SK-MEL-5 (cell line): ENCODE data around the gene MED25. TPM values are rescaled to one million over a fixed set of nuclear protein-coding genes. Genes with fewer than 3 reads are reported as not detected.

Experiments
- DNase-seq: peaks from one replicate; pipeline ENCODE4 v3.0.0-alpha.2; 2016; ENCODE audit warnings: low read depth, low spot score
- in situ Hi-C: cut with HindIII; loops from 2 replicates; pipeline ENCODE4 v1.10.0; 2016; ENCODE audit warnings: low sequenced_read_pairs, high pct_unique_total_duplicates, low pct_unique_long_range_greater_than_20kb
- total RNA-seq: library from RNA; depleted of rRNA; stranded (reverse); fragments of >200 nt; shearing (Covaris generic); gene quantifications from 2 replicates; pipeline ENCODE4 v1.2.3, GENCODE V29; 2014

Gene MED25
- total RNA-seq, 1 experiment from 2014 or later = 7.8 TPM

- in situ Hi-C loops = no loop called here
These were observed 25.1 kb upstream of the MED25 start for GRCh38 chr19:49792829-49793560.

DNA sequence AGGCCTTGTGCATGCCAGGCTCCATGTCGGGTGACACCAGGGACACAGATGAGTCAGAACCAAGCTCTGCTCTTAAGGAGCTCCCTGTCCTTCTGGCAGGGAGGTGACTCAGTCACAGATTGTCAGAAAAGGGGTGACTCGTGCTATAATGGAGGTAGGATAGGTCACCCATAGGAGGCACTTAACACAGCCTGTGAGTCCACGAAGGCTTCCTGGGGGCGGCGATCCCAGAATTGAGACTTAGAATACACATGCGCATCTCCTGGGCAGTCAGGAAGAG is 24.6 kb upstream of the MED25 start:
- in situ Hi-C loops = no loop called here
- no peak for DNase-seq

More at GRCh38 chr19:49792829-49793560, 25.1 kb upstream of the MED25 start:
- DNase-seq = no peak

- no peak for DNase-seq
- in situ Hi-C loops = no loop called here
These were observed 22.5 kb upstream of the MED25 start for GRCh38 chr19:49795615-49796014.

GRCh38 chr19:49798574-49798973 is 19.5 kb upstream of the MED25 start:
- in situ Hi-C loops = no loop called here
- no peak for DNase-seq

DNA sequence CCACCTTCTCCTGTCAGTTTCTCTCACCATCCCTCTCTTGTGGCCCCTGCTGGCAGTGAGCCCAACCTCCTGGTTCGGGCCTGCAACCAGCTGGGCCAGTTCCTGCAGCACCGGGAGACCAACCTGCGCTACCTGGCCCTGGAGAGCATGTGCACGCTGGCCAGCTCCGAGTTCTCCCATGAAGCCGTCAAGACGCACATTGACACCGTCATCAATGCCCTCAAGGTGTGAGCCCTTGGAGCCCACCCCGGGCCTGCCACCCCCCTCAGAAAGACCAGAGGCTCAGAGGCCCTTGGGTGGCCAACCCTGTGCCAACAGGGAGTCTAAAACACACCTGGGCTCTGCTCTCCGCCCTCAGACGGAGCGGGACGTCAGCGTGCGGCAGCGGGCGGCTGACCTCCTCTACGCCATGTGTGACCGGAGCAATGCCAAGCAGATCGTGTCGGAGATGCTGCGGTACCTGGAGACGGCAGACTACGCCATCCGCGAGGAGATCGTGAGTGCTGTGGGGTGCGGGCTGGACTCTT is 18.8 kb upstream of the MED25 start:
- DNase-seq = no peak
- in situ Hi-C loops = no loop called here

GRCh38 chr19:49799798-49800376 is 18.2 kb upstream of the MED25 start:
- in situ Hi-C loops = no loop called here
- no peak for DNase-seq

DNA sequence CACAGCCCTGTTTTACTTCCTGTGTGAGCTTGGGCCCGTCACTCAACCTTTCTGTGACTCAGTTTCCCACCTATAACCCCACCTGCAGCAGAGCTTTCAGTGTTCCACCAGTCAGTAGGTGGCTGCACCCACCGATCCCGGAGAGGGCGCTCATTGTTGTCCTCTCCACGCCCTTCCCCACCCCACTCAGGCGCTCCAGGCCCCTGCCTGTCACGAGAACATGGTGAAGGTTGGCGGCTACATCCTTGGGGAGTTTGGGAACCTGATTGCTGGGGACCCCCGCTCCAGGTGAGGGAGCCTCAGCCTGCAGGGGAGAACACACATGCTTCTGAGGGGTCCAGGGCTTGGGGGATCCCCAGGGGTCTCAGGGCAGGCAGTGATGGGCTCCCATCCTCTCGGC is 17.3 kb upstream of the MED25 start:
- no peak for DNase-seq
- in situ Hi-C loops = no loop called here

DNA sequence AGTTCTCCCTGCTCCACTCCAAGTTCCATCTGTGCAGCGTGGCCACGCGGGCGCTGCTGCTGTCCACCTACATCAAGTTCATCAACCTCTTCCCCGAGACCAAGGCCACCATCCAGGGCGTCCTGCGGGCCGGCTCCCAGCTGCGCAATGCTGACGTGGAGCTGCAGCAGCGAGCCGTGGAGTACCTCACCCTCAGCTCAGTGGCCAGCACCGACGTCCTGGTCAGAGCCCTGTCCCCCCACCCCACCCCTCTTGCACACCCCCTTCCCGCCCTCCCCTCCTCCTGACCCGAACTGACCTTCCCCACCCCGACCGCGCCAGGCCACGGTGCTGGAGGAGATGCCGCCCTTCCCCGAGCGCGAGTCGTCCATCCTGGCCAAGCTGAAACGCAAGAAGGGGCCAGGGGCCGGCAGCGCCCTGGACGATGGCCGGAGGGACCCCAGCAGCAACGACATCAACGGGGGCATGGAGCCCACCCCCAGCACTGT is 16.6 kb upstream of the MED25 start:
- no peak for DNase-seq
- in situ Hi-C loops = no loop called here

- in situ Hi-C loops = no loop called here
- DNase-seq = peak; percentile 83
These were observed 16.0 kb upstream of the MED25 start for GRCh38 chr19:49801966-49802661.

- in situ Hi-C loops = no loop called here
- no peak for DNase-seq
These were observed 15.1 kb upstream of the MED25 start for GRCh38 chr19:49802836-49803528.

DNA sequence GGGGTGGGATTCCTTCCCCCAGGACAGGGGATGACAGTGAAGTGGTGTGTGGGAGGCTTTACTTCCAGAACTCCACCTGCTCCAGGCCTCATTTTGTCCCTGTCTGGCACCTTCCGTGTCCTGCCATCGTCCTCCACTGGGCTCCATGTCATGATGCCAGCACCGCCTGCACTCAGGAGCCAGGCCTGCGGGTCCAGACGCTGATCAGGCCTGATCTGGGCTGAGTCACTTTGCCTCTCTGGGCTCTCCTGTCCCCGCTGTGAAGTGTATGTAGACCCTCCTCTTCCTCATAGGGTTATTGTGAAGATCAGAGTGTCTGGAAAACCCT is 14.6 kb upstream of the MED25 start:
- in situ Hi-C loops = no loop called here
- no peak for DNase-seq

DNA sequence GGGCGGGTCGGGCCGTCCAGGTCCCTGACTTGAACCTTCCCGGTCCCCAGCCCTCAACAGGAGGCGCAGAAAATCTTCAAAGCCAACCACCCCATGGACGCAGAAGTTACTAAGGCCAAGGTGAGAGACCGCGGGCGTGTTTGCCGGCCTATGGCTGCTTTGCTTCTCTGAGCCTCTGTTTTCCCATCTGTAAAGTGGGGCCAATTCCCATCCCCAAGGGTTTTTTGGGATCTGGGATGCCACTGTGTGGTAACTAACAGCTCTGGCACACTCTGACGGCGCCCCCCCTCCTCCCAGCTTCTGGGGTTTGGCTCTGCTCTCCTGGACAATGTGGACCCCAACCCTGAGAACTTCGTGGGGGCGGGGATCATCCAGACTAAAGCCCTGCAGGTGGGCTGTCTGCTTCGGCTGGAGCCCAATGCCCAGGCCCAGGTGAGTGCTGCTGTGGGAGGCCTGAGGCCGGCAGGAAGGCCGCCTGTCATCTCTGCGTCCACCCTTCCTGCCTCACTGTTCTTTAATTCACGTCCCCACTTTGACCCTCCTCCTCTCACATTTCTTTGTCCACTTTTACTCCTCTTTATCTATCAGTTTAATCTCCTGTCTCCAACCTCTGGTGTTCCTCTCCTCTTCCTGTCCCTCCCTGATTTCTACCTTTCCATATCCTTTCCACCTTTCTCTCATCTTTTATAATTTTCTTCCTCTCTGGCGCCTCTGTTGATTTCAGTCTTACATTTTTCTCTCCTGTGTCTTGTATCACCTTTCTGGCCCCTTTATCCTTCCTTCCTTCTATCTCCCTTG is 12.1 kb upstream of the MED25 start:
- in situ Hi-C loops = no loop called here
- DNase-seq = no peak

DNA sequence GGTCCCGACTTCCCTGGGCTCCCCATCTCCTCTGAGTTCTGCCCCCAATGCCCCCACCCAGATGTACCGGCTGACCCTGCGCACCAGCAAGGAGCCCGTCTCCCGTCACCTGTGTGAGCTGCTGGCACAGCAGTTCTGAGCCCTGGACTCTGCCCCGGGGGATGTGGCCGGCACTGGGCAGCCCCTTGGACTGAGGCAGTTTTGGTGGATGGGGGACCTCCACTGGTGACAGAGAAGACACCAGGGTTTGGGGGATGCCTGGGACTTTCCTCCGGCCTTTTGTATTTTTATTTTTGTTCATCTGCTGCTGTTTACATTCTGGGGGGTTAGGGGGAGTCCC is 11.5 kb upstream of the MED25 start:
- in situ Hi-C loops = no loop called here
- no peak for DNase-seq

DNA sequence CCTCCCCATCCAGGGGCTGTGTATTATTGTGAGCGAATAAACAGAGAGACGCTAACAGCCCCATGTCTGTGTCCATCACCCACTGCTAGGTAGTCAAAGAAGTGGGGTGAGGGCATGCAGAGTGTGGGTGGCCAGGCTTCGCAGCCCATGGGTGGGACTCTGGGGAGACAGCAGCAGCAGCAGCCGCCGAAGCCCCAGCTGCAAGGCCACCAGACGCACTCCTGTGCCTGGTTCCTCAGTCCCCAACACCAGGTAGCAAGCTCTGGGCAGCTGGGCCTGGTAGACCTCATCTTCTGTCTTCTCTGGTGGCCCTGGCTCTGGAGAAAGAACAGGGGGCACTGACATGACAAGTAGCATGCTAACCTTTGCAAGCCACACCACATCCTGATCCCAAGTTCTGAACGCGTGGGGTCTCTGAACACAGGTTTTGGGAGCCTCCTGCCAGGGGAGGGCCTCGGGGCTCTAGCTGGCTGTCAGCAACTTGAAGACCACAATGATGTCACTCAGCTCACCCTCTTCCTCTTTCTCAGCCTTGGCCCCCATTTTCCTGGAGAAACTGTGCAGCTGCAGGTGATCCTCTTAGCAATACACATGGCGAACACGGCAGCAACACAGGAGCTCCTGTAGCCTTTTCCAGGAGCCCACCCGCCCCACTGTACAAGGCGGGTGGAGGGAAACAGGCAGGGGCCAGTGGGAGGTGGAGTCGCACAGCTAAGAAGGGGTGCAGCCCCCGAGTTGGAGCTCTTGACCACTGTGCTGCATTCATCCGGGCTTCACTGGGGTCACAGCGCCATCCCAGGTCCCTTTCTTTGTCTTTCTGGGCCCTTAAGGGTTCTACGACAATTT is 10.8 kb upstream of the MED25 start:
- in situ Hi-C loops = no loop called here
- no peak for DNase-seq

- in situ Hi-C loops = no loop called here
- DNase-seq = no peak
These were observed 10.0 kb upstream of the MED25 start for GRCh38 chr19:49807904-49808675.

GRCh38 chr19:49808711-49809159 is 9.4 kb upstream of the MED25 start:
- in situ Hi-C loops = no loop called here
- peak; percentile 82 for DNase-seq
